HCT116 (cell line): Measurements from ENCODE around the gene GORASP1. TPM values are rescaled to one million over a fixed set of nuclear protein-coding genes. Genes with fewer than 3 reads are reported as not detected.

Source experiments
- ATAC-seq: fragments of 200-7000 bp; cut with Tn5 transposase; 2 replicates; pipeline ENCODE4 v1.9.1; 2020; ENCODE audit warnings: mild to moderate bottlenecking, moderate library complexity
- BruUV-seq: library from RNA; stranded (reverse); fragments of 400-500 nt; replicated peaks from 2 replicates; lab custom pipeline; 2021; lab: Mats Ljungman, UMichigan
- CTCF ChIA-PET: fragments of 300-600 bp; sonication (Branson Sonifier 250); formaldehyde crosslinking; loops from one replicate; lab custom pipeline; 2021; ENCODE audit warnings: antibody characterized with exemption; lab: Charles Lee
- POLR2A ChIA-PET: fragments of 300-600, 350-600 bp; sonication (Branson Sonifier 250); formaldehyde crosslinking; loops from one replicate; lab custom pipeline; 2021; ENCODE audit warnings: antibody characterized with exemption; lab: Charles Lee
- RAD21 ChIA-PET, 2 experiments: fragments of 300-600 bp; sonication (Branson Sonifier 250); formaldehyde crosslinking; loops; one replicate each; lab custom pipeline; 2023; ENCODE audit warnings: low total read pairs in 2 of 2; ENCODE audit not compliant: uncharacterized antibody in 2 of 2, unreplicated experiment in 2 of 2, low non-redundant PET in 1 of 2; lab: Charles Lee
- DNase-seq: peaks from one replicate; pipeline ENCODE4 v3.0.0-alpha.2; 2010; ENCODE audit warnings: low read depth, low spot score
- H2AFZ ChIP-seq: fragments of 200-600 bp; shearing (Covaris generic), sonication (generic); 2 replicates; pipeline ENCODE4 v1.6.1; 2017; ENCODE audit warnings: low read depth, mixed run types, mixed read lengths, antibody characterized with exemption, low read length; ENCODE audit not compliant: poor library complexity, severe bottlenecking
- H3K27ac ChIP-seq: 2 replicates; pipeline ENCODE4 v1.5.1; 2012; ENCODE audit warnings: low read depth, low read length
- H3K27me3 ChIP-seq: fragments of 200-600 bp; sonication (generic); 2 replicates; pipeline ENCODE4 v1.6.1; 2016; ENCODE audit warnings: mixed run types, low read length, mixed read lengths; ENCODE audit not compliant: insufficient read depth
- H3K36me3 ChIP-seq, 2 experiments: fragments of 200-500 bp in 1 of 2; fragments of 200-600 bp in 1 of 2; sonication (Bioruptor generic) in 1 of 2; sonication (generic) in 1 of 2; 2 replicates each; pipeline versions ENCODE4 v1.5.1 to v1.6.1; 2014 to 2016; ENCODE audit warnings: low read length in 2 of 2, inconsistent platforms in 1 of 2, mixed read lengths in 1 of 2, mixed run types in 1 of 2; ENCODE audit not compliant: insufficient read depth in 2 of 2, control insufficient read depth in 1 of 2
- H3K4me1 ChIP-seq, 2 experiments: fragments of 200-600 bp in 1 of 2; sonication (generic) in 1 of 2; 2 replicates each; pipeline versions ENCODE4 v1.5.1 to v1.6.1; 2012 to 2017; ENCODE audit warnings: low read length in 2 of 2, inconsistent platforms in 1 of 2, mild to moderate bottlenecking in 1 of 2, mixed read lengths in 1 of 2, mixed run types in 1 of 2, moderate library complexity in 1 of 2; ENCODE audit not compliant: insufficient read depth in 2 of 2, control insufficient read depth in 1 of 2
- H3K4me2 ChIP-seq: fragments of 200-600 bp; sonication (generic); 2 replicates; pipeline ENCODE4 v1.6.1; 2017; ENCODE audit warnings: mixed run types, low read length, mixed read lengths
- H3K4me3 ChIP-seq, 2 experiments: fragments of 200-600 bp in 1 of 2; sonication (generic) in 1 of 2; replicated peaks in 1 of 2; 2 replicates each; pipeline ENCODE4 v1.5.1; 2011 to 2016; ENCODE audit warnings: low read length in 2 of 2, control low read depth in 1 of 2, low read depth in 1 of 2, mild to moderate bottlenecking in 1 of 2, mixed read lengths in 1 of 2, mixed run types in 1 of 2
- H3K79me2 ChIP-seq: fragments of 200-600 bp; sonication (generic); 2 replicates; pipeline ENCODE4 v1.6.1; 2017; ENCODE audit warnings: mild to moderate bottlenecking, mixed run types, low read length, moderate library complexity, mixed read lengths; ENCODE audit not compliant: insufficient read depth
- H3K9ac ChIP-seq: fragments of 200-600 bp; sonication (generic); 2 replicates; pipeline ENCODE4 v1.6.1; 2016; ENCODE audit warnings: low read length, mixed read lengths
- H3K9me2 ChIP-seq: fragments of 200-600 bp; sonication (generic), shearing (Covaris generic); 2 replicates; pipeline ENCODE4 v1.6.1; 2017; ENCODE audit warnings: mixed run types, mild to moderate bottlenecking, moderate library complexity; ENCODE audit not compliant: insufficient read depth
- H3K9me3 ChIP-seq, 2 experiments: fragments of 200-500 bp in 1 of 2; fragments of 200-600 bp in 1 of 2; sonication (Bioruptor generic) in 1 of 2; sonication (generic) in 1 of 2; 2 replicates each; pipeline ENCODE4 v1.6.1; 2014 to 2017; ENCODE audit warnings: low read length in 2 of 2, mixed read lengths in 2 of 2, inconsistent platforms in 1 of 2, low read depth in 1 of 2, mild to moderate bottlenecking in 1 of 2, mixed run types in 1 of 2, moderate library complexity in 1 of 2; ENCODE audit not compliant: control insufficient read depth in 1 of 2, insufficient read depth in 1 of 2
- H4K20me1 ChIP-seq: fragments of 200-600 bp; sonication (generic), shearing (Covaris generic); 2 replicates; pipeline ENCODE4 v1.6.1; 2017; ENCODE audit warnings: mixed run types, mild to moderate bottlenecking, moderate library complexity; ENCODE audit not compliant: insufficient read depth
- ATF3 ChIP-seq: IDR thresholded peaks from 2 replicates; pipeline ENCODE4 v1.6.1; 2012
- CEBPB ChIP-seq: IDR thresholded peaks from 2 replicates; pipeline ENCODE4 v1.6.1; 2012; ENCODE audit warnings: low read depth
- CTCF ChIP-seq, 3 experiments: fragments of 200-600 bp in 1 of 3; sonication (generic) in 1 of 3; IDR thresholded peaks in 2 of 3; conservative IDR thresholded peaks in 1 of 3; 2 replicates each; pipeline ENCODE4 v1.5.1; 2012 to 2017; ENCODE audit warnings: low read depth in 2 of 3, low read length in 2 of 3, antibody characterized with exemption in 1 of 3, borderline replicate concordance in 1 of 3, control low read depth in 1 of 3, mild to moderate bottlenecking in 1 of 3, mixed read lengths in 1 of 3, mixed run types in 1 of 3, moderate library complexity in 1 of 3; ENCODE audit not compliant: insufficient read depth in 1 of 3
- EGR1 ChIP-seq: IDR thresholded peaks from 2 replicates; pipeline ENCODE4 v1.6.1; 2012; ENCODE audit warnings: low read depth
- ELF1 ChIP-seq: IDR thresholded peaks from 2 replicates; pipeline ENCODE4 v1.6.1; 2012; ENCODE audit warnings: low read depth, borderline replicate concordance
- EZH2 ChIP-seq: fragments of 200-600 bp; sonication (generic); IDR thresholded peaks from 2 replicates; pipeline ENCODE4 v1.6.1; 2017; ENCODE audit warnings: antibody characterized with exemption, mixed run types
- JUND ChIP-seq: IDR thresholded peaks from 2 replicates; pipeline ENCODE4 v1.6.1; 2012
- MAX ChIP-seq: IDR thresholded peaks from 2 replicates; pipeline ENCODE4 v1.6.1; 2012
- POLR2A ChIP-seq: IDR thresholded peaks from 2 replicates; pipeline ENCODE4 v1.7.0; 2011; ENCODE audit warnings: borderline replicate concordance; ENCODE audit not compliant: insufficient read depth, insufficient read length; ENCODE audit errors: extremely low read depth
- RAD21 ChIP-seq: IDR thresholded peaks from 2 replicates; pipeline ENCODE4 v1.6.1; 2012; ENCODE audit warnings: low read depth, mild to moderate bottlenecking
- SIN3A ChIP-seq: IDR thresholded peaks from 2 replicates; pipeline ENCODE4 v1.6.1; 2012; ENCODE audit warnings: low read depth
- SP1 ChIP-seq: IDR thresholded peaks from 2 replicates; pipeline ENCODE4 v1.6.1; 2012; ENCODE audit warnings: low read depth
- SRF ChIP-seq: IDR thresholded peaks from 2 replicates; pipeline ENCODE4 v1.6.1; 2012; ENCODE audit warnings: low read depth
- TCF7L2 ChIP-seq: IDR thresholded peaks from 2 replicates; pipeline ENCODE4 v1.7.0; 2011; ENCODE audit warnings: borderline replicate concordance, inconsistent platforms; ENCODE audit not compliant: insufficient read depth, insufficient read length; ENCODE audit errors: extremely low read depth
- YY1 ChIP-seq: IDR thresholded peaks from 2 replicates; pipeline ENCODE4 v1.6.1; 2011; ENCODE audit warnings: low read length, low read depth, moderate library complexity, mild to moderate bottlenecking; ENCODE audit not compliant: insufficient replicate concordance; ENCODE audit errors: extremely low read depth
- ZBTB33 ChIP-seq: IDR thresholded peaks from 2 replicates; pipeline ENCODE4 v1.6.1; 2011; ENCODE audit warnings: mild to moderate bottlenecking, low read length, moderate library complexity; ENCODE audit not compliant: insufficient replicate concordance; ENCODE audit errors: extremely low read depth
- ZFX ChIP-seq: fragments of 450-650 bp; IDR thresholded peaks from 2 replicates; pipeline ENCODE4 v1.6.1; 2017
- ZNF274 ChIP-seq: fragments of 200-500 bp; sonication (Bioruptor generic); IDR thresholded peaks from 2 replicates; pipeline ENCODE4 v1.6.1; 2014; ENCODE audit warnings: mild to moderate bottlenecking, low read depth, low read length, inconsistent platforms
- intact Hi-C: fragments of 100-400 bp; cut with micrococcal nuclease; formaldehyde crosslinking; loops from 2 replicates; pipeline ENCODE4 v1.10.0; 2022
- total RNA-seq: library from RNA; stranded (reverse); gene quantifications from one replicate; pipeline ENCODE4 v1.2.1, GENCODE V29; 2021; ENCODE audit not compliant: unreplicated experiment
- TF ChIP-seq, protein P1 (sequence below): IDR thresholded peaks from 2 replicates; pipeline ENCODE4 v1.6.1; 2012; ENCODE audit warnings: low read depth

GORASP1 gene
- total RNA-seq, 1 experiment from 2014 or later, result 38.8 TPM

DNA sequence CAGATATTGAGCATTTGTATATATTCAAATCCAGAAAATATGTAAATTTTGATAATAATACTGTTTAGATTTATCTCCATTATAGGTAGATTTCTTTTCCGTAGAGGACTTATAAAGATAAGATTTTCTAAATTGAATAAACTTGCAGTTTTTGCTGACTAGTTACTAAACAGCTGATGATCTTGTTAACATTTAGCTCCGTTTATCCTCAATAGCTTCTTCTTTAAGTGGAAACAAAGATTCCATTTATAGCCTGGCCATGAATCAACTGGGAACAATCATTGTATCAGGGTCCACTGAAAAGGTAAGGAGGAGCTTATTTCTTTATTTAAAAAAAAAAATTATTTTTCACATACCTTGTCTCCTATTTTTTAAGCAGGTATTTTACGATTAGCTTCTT, 38.9 kb downstream of the GORASP1 start:
- Histone ChIP-seq H3K4me2 (no peak overlapping the region), H3K4me3 (no peak overlapping the region), H3K27ac (no peak overlapping the region), H3K9ac (no peak overlapping the region), H3K27me3 (no peaks in the 10 kb centered on the region), H2AFZ (no peak overlapping the region), H4K20me1 (no peaks in the 10 kb centered on the region), H3K79me2 (no peaks in the 10 kb centered on the region), H3K4me1 (no peaks in the 10 kb centered on the region), H3K9me2 (no peaks in the 10 kb centered on the region), H3K36me3 (peaks cover 0 to 7% of the 10 kb centered on the region in 2 experiments; a peak in 1 of 4 replicates), H3K9me3 (no peaks in the 10 kb centered on the region)
- ATAC-seq (no peak), DNase-seq (no peak)
- no peak for TF ChIP-seq ZBTB33
- TF ChIP-seq ZFX, result no peak
- TF ChIP-seq YY1, result no peak
- TF ChIP-seq SP1, result no peak
- TF ChIP-seq CEBPB, result no peak
- TF ChIP-seq EZH2, result no peak
- TF ChIP-seq, protein P1, sequence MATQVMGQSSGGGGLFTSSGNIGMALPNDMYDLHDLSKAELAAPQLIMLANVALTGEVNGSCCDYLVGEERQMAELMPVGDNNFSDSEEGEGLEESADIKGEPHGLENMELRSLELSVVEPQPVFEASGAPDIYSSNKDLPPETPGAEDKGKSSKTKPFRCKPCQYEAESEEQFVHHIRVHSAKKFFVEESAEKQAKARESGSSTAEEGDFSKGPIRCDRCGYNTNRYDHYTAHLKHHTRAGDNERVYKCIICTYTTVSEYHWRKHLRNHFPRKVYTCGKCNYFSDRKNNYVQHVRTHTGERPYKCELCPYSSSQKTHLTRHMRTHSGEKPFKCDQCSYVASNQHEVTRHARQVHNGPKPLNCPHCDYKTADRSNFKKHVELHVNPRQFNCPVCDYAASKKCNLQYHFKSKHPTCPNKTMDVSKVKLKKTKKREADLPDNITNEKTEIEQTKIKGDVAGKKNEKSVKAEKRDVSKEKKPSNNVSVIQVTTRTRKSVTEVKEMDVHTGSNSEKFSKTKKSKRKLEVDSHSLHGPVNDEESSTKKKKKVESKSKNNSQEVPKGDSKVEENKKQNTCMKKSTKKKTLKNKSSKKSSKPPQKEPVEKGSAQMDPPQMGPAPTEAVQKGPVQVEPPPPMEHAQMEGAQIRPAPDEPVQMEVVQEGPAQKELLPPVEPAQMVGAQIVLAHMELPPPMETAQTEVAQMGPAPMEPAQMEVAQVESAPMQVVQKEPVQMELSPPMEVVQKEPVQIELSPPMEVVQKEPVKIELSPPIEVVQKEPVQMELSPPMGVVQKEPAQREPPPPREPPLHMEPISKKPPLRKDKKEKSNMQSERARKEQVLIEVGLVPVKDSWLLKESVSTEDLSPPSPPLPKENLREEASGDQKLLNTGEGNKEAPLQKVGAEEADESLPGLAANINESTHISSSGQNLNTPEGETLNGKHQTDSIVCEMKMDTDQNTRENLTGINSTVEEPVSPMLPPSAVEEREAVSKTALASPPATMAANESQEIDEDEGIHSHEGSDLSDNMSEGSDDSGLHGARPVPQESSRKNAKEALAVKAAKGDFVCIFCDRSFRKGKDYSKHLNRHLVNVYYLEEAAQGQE, result no peak
- no peak for TF ChIP-seq SRF
- TF ChIP-seq POLR2A, result no peak
- no peak for TF ChIP-seq SIN3A
- TF ChIP-seq ELF1, result no peak
- TF ChIP-seq TCF7L2, result no peak
- no peak for TF ChIP-seq RAD21
- no peak for TF ChIP-seq JUND
- no peak for TF ChIP-seq CTCF (IDR thresholded peaks at IDR 0.05 in 2 of 3, conservative IDR thresholded peaks at IDR 0.05 in 1 of 3; ENCODE audit: borderline replicate concordance in 1 of 3, insufficient read depth in 1 of 3, low read depth in 2 of 3, low read length in 2 of 3)
- TF ChIP-seq MAX, result no peak
- TF ChIP-seq ATF3, result no peak
- TF ChIP-seq ZNF274, result no peak
- TF ChIP-seq EGR1, result no peak
- RAD21 ChIA-PET, result no interaction called here
- CTCF ChIA-PET, result interaction anchor here (0.8 to 1.2 kb wide), 2 partner anchors 69 to 223 kb away, joined by 3 to 4 read pairs; no protein-coding TSS in a partner anchor
- no TSS peak for BruUV-seq
- POLR2A ChIA-PET, result no interaction called here
- intact Hi-C loops, result no loop called here
